Measurements from ENCODE around the gene SDF2L1.

SDF2L1 gene

DNA sequence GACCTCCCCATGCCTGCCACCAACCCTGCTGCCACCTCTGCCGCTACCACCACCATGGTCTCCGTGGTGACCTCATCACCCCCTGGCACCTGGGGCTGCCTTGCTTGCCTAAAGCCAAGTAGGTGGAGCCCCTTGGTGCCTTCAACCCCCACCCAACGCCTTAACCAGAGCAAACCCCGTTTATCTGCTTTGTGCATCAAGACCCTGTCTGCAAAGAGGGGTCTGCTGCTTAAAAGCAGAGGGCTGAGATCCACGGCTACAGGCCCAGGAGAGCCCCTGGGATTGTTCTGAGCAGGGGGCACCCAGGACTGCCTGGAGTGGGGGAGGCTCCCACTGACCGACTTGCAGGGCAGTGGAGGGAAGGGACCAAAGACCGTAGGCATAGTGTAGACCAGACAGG is 18.8 kb downstream of the SDF2L1 start:
- Histone ChIP-seq H3K36me3 (ENCODE audit: insufficient read depth, low read length) (no peaks in the 10 kb centered on the region), H3K9ac (ENCODE audit: insufficient read length) (no peak overlapping the region), H3K4me3 (no peak overlapping the region), H3K9me3 (ENCODE audit: low read depth, low read length) (no peaks in the 10 kb centered on the region), H3K27ac (no peak overlapping the region)
- no peak for DNase-seq (ENCODE audit: low read depth, low spot score)
- no peak for TF ChIP-seq POLR2AphosphoS5 (IDR thresholded peaks at IDR 0.05; ENCODE audit: borderline replicate concordance, low read depth, low read length)
- no peak for TF ChIP-seq FOXP2 (optimal IDR thresholded peaks at IDR 0.05; ENCODE audit: control extremely low read depth, extremely low read length, insufficient read depth)
- no peak for TF ChIP-seq EZH2 (IDR thresholded peaks at IDR 0.05)

GRCh38 chr22:21661991-21662390 is 19.9 kb downstream of the SDF2L1 start:
- H3K4me3 ChIP-seq: no peak overlapping the region
- no peaks in the 10 kb centered on the region for H3K36me3 ChIP-seq (ENCODE audit: insufficient read depth, low read length)
- TF ChIP-seq EZH2 (IDR thresholded peaks at IDR 0.05) (no peak), FOXP2 (optimal IDR thresholded peaks at IDR 0.05; ENCODE audit: control extremely low read depth, extremely low read length, insufficient read depth) (no peak), POLR2AphosphoS5 (IDR thresholded peaks at IDR 0.05; ENCODE audit: borderline replicate concordance, low read depth, low read length) (no peak)

GRCh38 chr22:21663738-21664137 is 21.6 kb downstream of the SDF2L1 start:
- Histone ChIP-seq H3K27ac (no peak overlapping the region), H3K36me3 (ENCODE audit: insufficient read depth, low read length) (no peaks in the 10 kb centered on the region), H3K9me3 (ENCODE audit: low read depth, low read length) (no peaks in the 10 kb centered on the region), H3K9ac (ENCODE audit: insufficient read length) (no peak overlapping the region), H3K4me3 (no peak overlapping the region)
- TF ChIP-seq FOXP2 (optimal IDR thresholded peaks at IDR 0.05; ENCODE audit: control extremely low read depth, extremely low read length, insufficient read depth) (no peak), EZH2 (IDR thresholded peaks at IDR 0.05) (no peak), POLR2AphosphoS5 (IDR thresholded peaks at IDR 0.05; ENCODE audit: borderline replicate concordance, low read depth, low read length) (no peak)
- DNase-seq (ENCODE audit: low read depth, low spot score): no peak

More at GRCh38 chr22:21661991-21662390, 19.9 kb downstream of the SDF2L1 start:
- Histone ChIP-seq H3K9ac (ENCODE audit: insufficient read length) (no peak overlapping the region), H3K27ac (no peak overlapping the region), H3K9me3 (ENCODE audit: low read depth, low read length) (no peaks in the 10 kb centered on the region)
- DNase-seq (ENCODE audit: low read depth, low spot score): no peak

DNA sequence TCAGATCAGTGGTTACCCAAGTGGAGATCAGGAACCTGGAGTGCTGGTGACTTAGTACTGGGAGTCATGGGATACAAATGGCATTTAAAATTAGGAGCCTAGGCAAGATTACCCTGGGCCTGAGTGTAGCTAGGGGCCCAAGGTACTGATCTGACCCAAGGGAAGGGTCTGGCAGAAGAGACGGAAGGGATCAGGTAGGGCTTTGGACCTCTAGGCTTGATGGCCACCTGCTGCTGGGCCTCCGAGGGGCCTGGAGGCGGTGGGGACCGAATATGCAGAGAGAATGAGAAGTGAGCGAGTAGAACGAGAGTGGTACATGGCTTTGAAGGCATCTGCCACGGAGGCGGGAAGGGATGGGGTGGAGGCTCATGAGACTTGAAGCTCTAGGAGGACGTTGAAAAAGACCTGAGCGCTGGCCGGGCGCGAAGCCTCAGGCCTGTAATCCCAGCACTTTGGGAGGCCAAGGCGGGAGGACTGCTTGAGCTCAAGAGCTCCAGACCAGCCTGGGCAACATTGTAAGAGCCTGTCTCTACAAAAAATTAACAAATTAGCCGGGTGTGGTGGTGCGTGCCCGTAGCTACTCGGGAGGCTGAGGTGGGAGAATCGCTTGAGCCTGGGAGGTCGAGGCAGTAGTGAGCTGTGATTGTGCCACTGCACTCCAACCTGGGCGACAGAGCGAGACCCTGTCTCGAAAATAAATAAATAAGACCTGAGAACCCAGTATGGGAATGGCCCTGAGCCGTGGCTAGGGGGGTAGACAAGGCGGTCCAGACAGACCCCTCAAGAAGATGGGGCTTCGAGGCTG is 23.1 kb downstream of the SDF2L1 start:
- DNase-seq (ENCODE audit: low read depth, low spot score): no peak
- H3K27ac ChIP-seq: no peak overlapping the region
- H3K4me3 ChIP-seq: peak overlapping the region; percentile 97
- H3K36me3 ChIP-seq (ENCODE audit: insufficient read depth, low read length): no peaks in the 10 kb centered on the region; the same call in 1 of the 2 replicates
- TF ChIP-seq POLR2AphosphoS5 (IDR thresholded peaks at IDR 0.05; ENCODE audit: borderline replicate concordance, low read depth, low read length) (no peak), FOXP2 (optimal IDR thresholded peaks at IDR 0.05; ENCODE audit: control extremely low read depth, extremely low read length, insufficient read depth) (no peak), EZH2 (IDR thresholded peaks at IDR 0.05) (no peak)
- H3K9ac ChIP-seq (ENCODE audit: insufficient read length): peak overlapping the region; percentile 19
- no peaks in the 10 kb centered on the region for H3K9me3 ChIP-seq (ENCODE audit: low read depth, low read length)

DNA sequence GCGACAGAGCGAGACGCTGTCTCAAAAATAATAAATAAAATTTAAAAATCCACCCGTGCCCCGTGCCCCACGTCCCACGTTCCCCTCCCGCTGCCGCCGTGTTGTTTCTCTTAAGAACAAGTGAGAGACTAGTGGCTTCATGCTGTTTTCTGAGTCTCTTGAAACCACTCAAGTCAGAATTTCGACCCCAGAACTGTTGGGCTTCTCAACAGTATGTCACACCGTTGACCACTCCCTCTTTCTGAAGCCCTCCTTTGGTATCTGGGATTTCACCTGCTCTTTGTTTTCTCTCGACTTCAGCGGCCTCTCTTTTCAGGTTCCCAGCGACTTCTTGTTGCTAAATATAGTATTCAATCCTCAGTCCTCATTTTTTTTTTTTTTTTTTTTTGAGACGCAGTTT is 24.7 kb downstream of the SDF2L1 start:
- TF ChIP-seq EZH2 (IDR thresholded peaks at IDR 0.05) (no peak), POLR2AphosphoS5 (IDR thresholded peaks at IDR 0.05; ENCODE audit: borderline replicate concordance, low read depth, low read length) (no peak), FOXP2 (optimal IDR thresholded peaks at IDR 0.05; ENCODE audit: control extremely low read depth, extremely low read length, insufficient read depth) (no peak)
- Histone ChIP-seq H3K9ac (ENCODE audit: insufficient read length) (no peak overlapping the region), H3K36me3 (ENCODE audit: insufficient read depth, low read length) (peaks cover 14% of the 10 kb centered on the region; the same call in 1 of the 2 replicates), H3K27ac (no peak overlapping the region), H3K4me3 (peak overlapping the region; percentile 97), H3K9me3 (ENCODE audit: low read depth, low read length) (no peaks in the 10 kb centered on the region)
- no peak for DNase-seq (ENCODE audit: low read depth, low spot score)

- Histone ChIP-seq H3K36me3 (ENCODE audit: insufficient read depth, low read length) (peaks cover 26% of the 10 kb centered on the region; the same call in 1 of the 2 replicates), H3K9me3 (ENCODE audit: low read depth, low read length) (no peaks in the 10 kb centered on the region), H3K9ac (ENCODE audit: insufficient read length) (no peak overlapping the region), H3K27ac (no peak overlapping the region), H3K4me3 (no peak overlapping the region)
- no peak for DNase-seq (ENCODE audit: low read depth, low spot score)
- TF ChIP-seq POLR2AphosphoS5 (IDR thresholded peaks at IDR 0.05; ENCODE audit: borderline replicate concordance, low read depth, low read length): no peak
- TF ChIP-seq EZH2 (IDR thresholded peaks at IDR 0.05): no peak
These were observed 26.9 kb downstream of the SDF2L1 start for GRCh38 chr22:21669026-21669425.

DNA sequence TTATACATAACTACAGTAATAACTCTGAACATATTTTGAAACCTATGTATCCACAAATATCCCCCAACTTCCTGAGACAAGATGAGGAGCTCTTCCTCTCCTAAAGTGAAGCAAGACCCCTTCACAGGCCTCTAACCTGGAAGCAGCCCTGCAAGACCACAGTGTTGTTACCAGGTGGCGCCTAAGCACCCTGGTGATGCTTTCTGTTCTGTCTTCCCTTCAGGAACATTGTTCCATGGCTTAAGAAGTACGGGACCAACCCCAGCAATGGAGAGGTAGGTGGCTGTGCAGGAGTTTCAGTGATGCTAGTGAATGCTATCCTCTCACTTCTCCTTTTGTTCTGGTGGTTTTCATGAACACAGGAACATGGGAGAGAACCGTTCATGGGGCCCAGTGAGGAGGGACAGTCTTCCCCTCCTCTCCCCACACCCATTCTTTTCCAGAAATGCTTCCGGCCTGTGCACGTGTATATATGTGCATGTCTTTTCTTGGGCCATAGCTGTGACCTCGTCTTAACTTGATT is 30.1 kb downstream of the SDF2L1 start:
- Histone ChIP-seq H3K27ac (no peak overlapping the region), H3K9me3 (ENCODE audit: low read depth, low read length) (no peaks in the 10 kb centered on the region), H3K4me3 (no peak overlapping the region), H3K9ac (ENCODE audit: insufficient read length) (no peak overlapping the region), H3K36me3 (ENCODE audit: insufficient read depth, low read length) (peaks cover 31% of the 10 kb centered on the region; the same call in 1 of the 2 replicates)
- no peak for DNase-seq (ENCODE audit: low read depth, low spot score)
- TF ChIP-seq FOXP2 (optimal IDR thresholded peaks at IDR 0.05; ENCODE audit: control extremely low read depth, extremely low read length, insufficient read depth): no peak
- TF ChIP-seq EZH2 (IDR thresholded peaks at IDR 0.05): no peak
- TF ChIP-seq POLR2AphosphoS5 (IDR thresholded peaks at IDR 0.05; ENCODE audit: borderline replicate concordance, low read depth, low read length): no peak

- H3K4me3 ChIP-seq: no peak overlapping the region
- no peaks in the 10 kb centered on the region for H3K9me3 ChIP-seq (ENCODE audit: low read depth, low read length)
- no peak for DNase-seq (ENCODE audit: low read depth, low spot score)
- TF ChIP-seq FOXP2 (optimal IDR thresholded peaks at IDR 0.05; ENCODE audit: control extremely low read depth, extremely low read length, insufficient read depth) (no peak), POLR2AphosphoS5 (IDR thresholded peaks at IDR 0.05; ENCODE audit: borderline replicate concordance, low read depth, low read length) (no peak), EZH2 (IDR thresholded peaks at IDR 0.05) (no peak)
- no peak overlapping the region for H3K9ac ChIP-seq (ENCODE audit: insufficient read length)
- H3K27ac ChIP-seq: no peak overlapping the region
- H3K36me3 ChIP-seq (ENCODE audit: insufficient read depth, low read length): peaks cover 31% of the 10 kb centered on the region; the same call in 1 of the 2 replicates
These were observed 31.6 kb downstream of the SDF2L1 start for GRCh38 chr22:21673534-21674321.
